ENCODE data around the gene GPR35.

GRCh38 chr2:240601061-240601830 is 24.0 kb upstream of the GPR35 start:
- TF ChIP-seq, protein P1, sequence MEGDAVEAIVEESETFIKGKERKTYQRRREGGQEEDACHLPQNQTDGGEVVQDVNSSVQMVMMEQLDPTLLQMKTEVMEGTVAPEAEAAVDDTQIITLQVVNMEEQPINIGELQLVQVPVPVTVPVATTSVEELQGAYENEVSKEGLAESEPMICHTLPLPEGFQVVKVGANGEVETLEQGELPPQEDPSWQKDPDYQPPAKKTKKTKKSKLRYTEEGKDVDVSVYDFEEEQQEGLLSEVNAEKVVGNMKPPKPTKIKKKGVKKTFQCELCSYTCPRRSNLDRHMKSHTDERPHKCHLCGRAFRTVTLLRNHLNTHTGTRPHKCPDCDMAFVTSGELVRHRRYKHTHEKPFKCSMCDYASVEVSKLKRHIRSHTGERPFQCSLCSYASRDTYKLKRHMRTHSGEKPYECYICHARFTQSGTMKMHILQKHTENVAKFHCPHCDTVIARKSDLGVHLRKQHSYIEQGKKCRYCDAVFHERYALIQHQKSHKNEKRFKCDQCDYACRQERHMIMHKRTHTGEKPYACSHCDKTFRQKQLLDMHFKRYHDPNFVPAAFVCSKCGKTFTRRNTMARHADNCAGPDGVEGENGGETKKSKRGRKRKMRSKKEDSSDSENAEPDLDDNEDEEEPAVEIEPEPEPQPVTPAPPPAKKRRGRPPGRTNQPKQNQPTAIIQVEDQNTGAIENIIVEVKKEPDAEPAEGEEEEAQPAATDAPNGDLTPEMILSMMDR (IDR thresholded peaks at IDR 0.05 in 4 of 5, conservative IDR thresholded peaks at IDR 0.05 in 1 of 5), result no peak
- TF ChIP-seq POLR2A (IDR thresholded peaks at IDR 0.05), result no peak

Data from gastrocnemius medialis (tissue), 4 donors.